Retinal pigment epithelial cell (primary cell): ENCODE data around the gene PRRX1.

Source experiments
- DNase-seq: peaks from one replicate; pipeline ENCODE4 v3.0.0-alpha.2; 2010; ENCODE audit warnings: low read depth
- H3K4me3 ChIP-seq: 2 replicates; pipeline ENCODE4 v1.5.1; 2011; ENCODE audit warnings: mild to moderate bottlenecking, low read length, control low read depth, moderate library complexity
- TF ChIP-seq, protein P1 (sequence below): conservative IDR thresholded peaks from 2 replicates; pipeline ENCODE4 v1.5.1; 2011; ENCODE audit warnings: low read depth, low read length, control low read depth, inconsistent platforms

Gene PRRX1

DNA sequence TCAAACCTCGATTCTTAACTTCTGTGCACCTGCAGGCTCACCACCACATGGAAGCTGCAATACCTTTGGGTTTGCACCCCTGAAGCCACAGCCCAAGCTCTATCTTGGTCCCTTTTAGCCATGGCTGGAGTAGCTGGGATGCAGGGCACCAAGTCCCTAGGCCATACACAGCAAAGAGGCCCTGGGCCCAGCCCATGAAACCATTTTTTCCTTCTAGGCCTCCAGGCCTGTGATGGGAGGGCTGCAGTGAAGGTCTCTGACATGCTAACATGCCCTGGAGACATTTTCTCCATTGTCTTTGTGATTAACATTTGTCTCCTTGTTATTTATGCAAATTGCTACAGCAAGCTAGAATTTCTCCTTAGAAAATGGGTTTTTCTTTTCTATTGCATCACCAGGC, 79.2 kb downstream of the PRRX1 start:
- no peak overlapping the region for H3K4me3 ChIP-seq
- TF ChIP-seq, protein P1, sequence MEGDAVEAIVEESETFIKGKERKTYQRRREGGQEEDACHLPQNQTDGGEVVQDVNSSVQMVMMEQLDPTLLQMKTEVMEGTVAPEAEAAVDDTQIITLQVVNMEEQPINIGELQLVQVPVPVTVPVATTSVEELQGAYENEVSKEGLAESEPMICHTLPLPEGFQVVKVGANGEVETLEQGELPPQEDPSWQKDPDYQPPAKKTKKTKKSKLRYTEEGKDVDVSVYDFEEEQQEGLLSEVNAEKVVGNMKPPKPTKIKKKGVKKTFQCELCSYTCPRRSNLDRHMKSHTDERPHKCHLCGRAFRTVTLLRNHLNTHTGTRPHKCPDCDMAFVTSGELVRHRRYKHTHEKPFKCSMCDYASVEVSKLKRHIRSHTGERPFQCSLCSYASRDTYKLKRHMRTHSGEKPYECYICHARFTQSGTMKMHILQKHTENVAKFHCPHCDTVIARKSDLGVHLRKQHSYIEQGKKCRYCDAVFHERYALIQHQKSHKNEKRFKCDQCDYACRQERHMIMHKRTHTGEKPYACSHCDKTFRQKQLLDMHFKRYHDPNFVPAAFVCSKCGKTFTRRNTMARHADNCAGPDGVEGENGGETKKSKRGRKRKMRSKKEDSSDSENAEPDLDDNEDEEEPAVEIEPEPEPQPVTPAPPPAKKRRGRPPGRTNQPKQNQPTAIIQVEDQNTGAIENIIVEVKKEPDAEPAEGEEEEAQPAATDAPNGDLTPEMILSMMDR = no peak
- DNase-seq = no peak

DNA sequence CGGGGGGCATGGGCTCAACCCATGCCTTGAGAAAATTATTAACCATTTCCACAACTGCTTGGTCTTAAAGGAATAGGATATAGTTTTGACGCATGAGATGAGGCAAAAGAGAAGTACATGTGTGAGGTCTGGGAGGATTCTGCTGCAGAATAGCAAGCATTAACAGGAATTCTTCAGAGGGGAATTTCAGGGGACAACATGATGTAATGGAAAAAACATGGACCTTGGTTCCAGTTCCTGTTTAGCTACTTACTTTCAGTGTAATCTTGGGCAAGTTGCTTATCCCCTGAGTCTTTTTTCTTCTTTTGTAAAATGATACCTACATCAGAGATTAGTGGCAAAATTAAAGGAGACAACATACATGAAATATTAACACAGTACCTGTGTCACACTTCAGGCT, 85.6 kb downstream of the PRRX1 start:
- no peak for DNase-seq
- TF ChIP-seq, protein P1 = no peak
- no peak overlapping the region for H3K4me3 ChIP-seq

- H3K4me3 ChIP-seq = no peak overlapping the region
- TF ChIP-seq, protein P1 = no peak
- no peak for DNase-seq
These were observed 86.0 kb downstream of the PRRX1 start for GRCh38 chr1:170749959-170750358.

DNA sequence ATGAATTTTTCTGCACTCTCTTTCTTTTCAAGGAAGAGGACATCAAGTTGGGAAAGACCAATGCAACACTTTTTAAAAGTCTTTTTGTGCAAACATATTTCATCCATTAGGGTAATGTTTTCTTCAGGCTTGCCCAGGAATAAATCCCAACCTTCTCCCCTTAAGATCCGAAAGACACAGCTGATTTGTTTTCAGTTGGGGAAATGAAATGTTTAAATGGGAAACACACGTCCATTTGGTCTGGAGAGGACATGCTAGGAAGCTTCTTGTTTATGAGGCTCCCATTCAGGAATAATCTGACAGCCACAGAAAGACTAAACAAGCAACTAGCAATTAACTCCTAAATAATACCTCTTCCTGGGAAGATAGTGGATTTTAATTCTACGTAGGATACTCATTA, 91.9 kb downstream of the PRRX1 start:
- TF ChIP-seq, protein P1 = no peak
- no peak for DNase-seq
- H3K4me3 ChIP-seq = no peak overlapping the region

DNA sequence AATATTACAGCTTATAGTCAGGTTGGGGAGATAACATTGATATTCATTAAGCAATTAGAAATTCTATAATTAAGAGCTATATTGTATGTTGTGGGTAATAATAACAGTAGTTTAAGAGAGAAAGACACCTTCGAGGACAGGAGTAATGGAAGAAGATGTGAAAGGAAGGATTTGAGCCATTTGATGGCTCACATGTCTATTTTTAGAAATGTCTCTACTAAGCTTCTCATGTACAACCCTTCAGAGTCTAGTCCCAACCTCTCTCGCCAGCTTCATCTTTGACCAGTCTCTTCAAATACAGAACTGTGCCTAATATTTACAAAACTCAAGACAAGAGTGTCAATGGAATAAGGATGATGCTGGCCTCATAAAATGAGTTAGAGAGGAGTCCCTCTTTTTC, 95.1 kb downstream of the PRRX1 start:
- TF ChIP-seq, protein P1 = no peak
- no peak for DNase-seq

GRCh38 chr1:170765279-170765678, 101.3 kb downstream of the PRRX1 start:
- TF ChIP-seq, protein P1 = no peak
- no peak overlapping the region for H3K4me3 ChIP-seq
- DNase-seq = no peak

More for the DNA sequence above, 95.1 kb downstream of the PRRX1 start:
- no peak overlapping the region for H3K4me3 ChIP-seq

DNA sequence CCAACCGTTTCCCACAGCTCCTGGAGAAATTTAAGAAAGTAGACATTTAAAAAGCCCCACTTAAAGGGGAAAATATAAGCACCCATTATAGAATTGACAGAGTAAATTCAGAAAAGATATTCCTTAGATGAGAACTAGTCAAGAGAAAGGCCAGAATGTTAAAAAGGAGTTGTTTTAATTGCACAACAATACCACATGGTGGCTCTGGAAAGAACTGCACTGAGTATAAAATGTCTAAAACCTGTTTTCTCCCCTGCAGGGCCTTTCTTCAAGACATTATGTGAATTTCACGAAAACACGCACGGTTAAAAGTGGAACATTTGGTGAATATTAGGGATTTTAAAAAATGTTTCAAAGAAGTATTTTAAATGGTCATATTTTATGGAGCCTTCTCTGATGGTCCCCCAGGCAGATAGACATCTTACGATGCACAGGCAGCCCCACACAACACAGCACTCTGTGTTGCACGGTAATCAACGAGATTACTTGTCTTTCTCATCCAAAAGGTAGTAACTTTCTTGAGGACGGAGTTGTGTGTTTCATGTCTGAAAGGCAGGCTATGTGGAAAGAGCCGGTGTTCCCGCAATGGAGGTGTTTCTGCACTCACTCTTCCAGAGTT, 101.9 kb downstream of the PRRX1 start:
- TF ChIP-seq, protein P1 = peak; percentile 61
- H3K4me3 ChIP-seq = no peak overlapping the region
- no peak for DNase-seq
